T1000 (cell line): ENCODE results near the gene ADAMTS2.
A peak's percentile ranks its signal among the peaks of the same experiment; 100 is the strongest.

Experiments
- DNase-seq: peaks from one replicate; lab custom pipeline; 2025; ENCODE audit warnings: mixed read lengths; lab: John Stamatoyannopoulos, UW

The ADAMTS2 gene

GRCh38 chr5:179343719-179344430 lies 1.4 kb downstream of the ADAMTS2 start:
- DNase-seq = peak; percentile 55

GRCh38 chr5:179343021-179343718 lies 2.1 kb downstream of the ADAMTS2 start:
- no peak for DNase-seq

- no peak for DNase-seq
Observed at GRCh38 chr5:179342577-179342976, 2.7 kb downstream of the ADAMTS2 start.

- no peak for DNase-seq
Observed at GRCh38 chr5:179340465-179340864, 4.8 kb downstream of the ADAMTS2 start.

- no peak for DNase-seq
Observed at GRCh38 chr5:179339996-179340395, 5.3 kb downstream of the ADAMTS2 start.

GRCh38 chr5:179339081-179339480 lies 6.2 kb downstream of the ADAMTS2 start:
- no peak for DNase-seq

GRCh38 chr5:179337796-179338676 lies 7.2 kb downstream of the ADAMTS2 start:
- DNase-seq = no peak

- no peak for DNase-seq
Observed at GRCh38 chr5:179336871-179337795, 8.1 kb downstream of the ADAMTS2 start.

- no peak for DNase-seq
Observed at GRCh38 chr5:179336126-179336870, 9.0 kb downstream of the ADAMTS2 start.

- DNase-seq = no peak
Observed at GRCh38 chr5:179333796-179334761, 11.2 kb downstream of the ADAMTS2 start.

- no peak for DNase-seq
Observed at GRCh38 chr5:179332741-179333290, 12.4 kb downstream of the ADAMTS2 start.

GRCh38 chr5:179331591-179332375 lies 13.5 kb downstream of the ADAMTS2 start:
- DNase-seq = no peak

- no peak for DNase-seq
Observed at GRCh38 chr5:179330186-179330900, 14.9 kb downstream of the ADAMTS2 start.

- DNase-seq = no peak
Observed at GRCh38 chr5:179328291-179328690, 17.0 kb downstream of the ADAMTS2 start.

GRCh38 chr5:179327021-179327735 lies 18.1 kb downstream of the ADAMTS2 start:
- DNase-seq = no peak

- no peak for DNase-seq
Observed at GRCh38 chr5:179326122-179326927, 18.9 kb downstream of the ADAMTS2 start.
